HL-60/S4 treated with phorbol 12-myristate 13-acetate at 8.2 ng/mL for 4 days and 3 days (cell line): ENCODE measurements around the gene BHLHA15.

Experiments
- in situ Hi-C: fragments of 300-500 bp; cut with MboI; formaldehyde crosslinking; loops from 2 replicates; pipeline ENCODE4 v1.15.0; 2022; ENCODE audit warnings: low sequenced_read_pairs

BHLHA15 gene

GRCh38 chr7:98223351-98223897 is 12.2 kb downstream of the BHLHA15 start:
- in situ Hi-C loops = no loop called here

GRCh38 chr7:98223898-98224700 is 12.9 kb downstream of the BHLHA15 start:
- in situ Hi-C loops = no loop called here

GRCh38 chr7:98224701-98225181 is 13.5 kb downstream of the BHLHA15 start:
- in situ Hi-C loops = no loop called here

GRCh38 chr7:98225913-98226614 is 14.8 kb downstream of the BHLHA15 start:
- in situ Hi-C loops = no loop called here

- in situ Hi-C loops = no loop called here
Observed at GRCh38 chr7:98227939-98228338, 16.7 kb downstream of the BHLHA15 start.

- in situ Hi-C loops = no loop called here
Observed at GRCh38 chr7:98228801-98229200, 17.6 kb downstream of the BHLHA15 start.

GRCh38 chr7:98229441-98229840 is 18.2 kb downstream of the BHLHA15 start:
- in situ Hi-C loops = no loop called here

- in situ Hi-C loops = no loop called here
Observed at GRCh38 chr7:98229991-98230745, 18.9 kb downstream of the BHLHA15 start.

GRCh38 chr7:98230746-98231471 is 19.7 kb downstream of the BHLHA15 start:
- in situ Hi-C loops = no loop called here

GRCh38 chr7:98231493-98232262 is 20.4 kb downstream of the BHLHA15 start:
- in situ Hi-C loops = no loop called here

- in situ Hi-C loops = no loop called here
Observed at GRCh38 chr7:98232263-98232585, 21.0 kb downstream of the BHLHA15 start.

GRCh38 chr7:98232799-98233198 is 21.6 kb downstream of the BHLHA15 start:
- in situ Hi-C loops = no loop called here

GRCh38 chr7:98233219-98234070 is 22.2 kb downstream of the BHLHA15 start:
- in situ Hi-C loops = no loop called here

GRCh38 chr7:98234429-98235147 is 23.3 kb downstream of the BHLHA15 start:
- in situ Hi-C loops = no loop called here

GRCh38 chr7:98235901-98236300 is 24.7 kb downstream of the BHLHA15 start:
- in situ Hi-C loops = no loop called here

GRCh38 chr7:98236355-98237185 is 25.3 kb downstream of the BHLHA15 start:
- in situ Hi-C loops = no loop called here

- in situ Hi-C loops = no loop called here
Observed at GRCh38 chr7:98238076-98238475, 26.8 kb downstream of the BHLHA15 start.
